Measurements from ENCODE around the gene GAB1. TPM values are rescaled to one million over a fixed set of nuclear protein-coding genes. Genes with fewer than 3 reads are reported as not detected.

GAB1 gene
- total RNA-seq, 1 experiment from 2014 or later, result 15.3 TPM

DNA sequence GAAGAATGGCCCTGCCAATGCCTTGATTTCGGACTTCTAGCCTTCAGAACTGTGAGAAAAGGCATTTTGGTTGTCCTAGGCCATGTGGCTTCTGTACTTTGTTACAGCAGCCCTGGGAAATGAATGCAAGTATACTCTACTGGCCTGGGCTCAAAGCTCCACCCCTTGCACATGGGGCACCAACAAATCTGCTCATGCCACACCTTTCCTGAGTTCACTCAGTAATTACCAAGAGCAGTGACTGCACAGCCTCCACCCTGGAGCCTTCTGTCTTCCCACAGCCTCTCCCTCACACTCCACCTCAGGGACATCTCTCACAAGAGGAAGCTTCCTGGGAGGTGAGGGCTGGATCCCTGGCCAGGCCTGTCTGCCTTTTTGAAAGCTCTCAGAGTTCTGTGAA, 29.1 kb upstream of the GAB1 start:
- no peak overlapping the region for H2BK20ac ChIP-seq (ENCODE audit: low read depth, low read length, poor library complexity, severe bottlenecking)
- H3K4me1 ChIP-seq (ENCODE audit: insufficient read depth, low read length), result no peaks in the 10 kb centered on the region; the same call in 1 of the 2 replicates
- no peak overlapping the region for H4K5ac ChIP-seq (ENCODE audit: insufficient read length, low read depth, low read length)
- no peak overlapping the region for H3K4me2 ChIP-seq (ENCODE audit: insufficient read depth, insufficient read length, low read length)
- H3T11ph ChIP-seq (ENCODE audit: low read length), result no peak overlapping the region
- no peaks in the 10 kb centered on the region for H4K20me1 ChIP-seq (ENCODE audit: control insufficient read depth, insufficient read depth, insufficient read length)
- H3K27me3 Mint-ChIP-seq (ENCODE audit: low read depth), result no peaks in the 10 kb centered on the region
- H2BK5ac ChIP-seq (ENCODE audit: insufficient read length, low read length), result no peak overlapping the region
- no peak overlapping the region for H3K27ac Mint-ChIP-seq
- H3K9me3 ChIP-seq (ENCODE audit: control insufficient read depth, low read depth, low read length), result no peaks in the 10 kb centered on the region
- no peaks in the 10 kb centered on the region for H3K36me3 Mint-ChIP-seq (ENCODE audit: insufficient read depth in 1 of 3, low read depth in 3 of 3)
- no peak overlapping the region for H3K14ac ChIP-seq (ENCODE audit: insufficient read depth, low read length)
- no peak overlapping the region for H3K9ac ChIP-seq (ENCODE audit: extremely low read depth, insufficient read length, low read length)
- H3K56ac ChIP-seq (ENCODE audit: insufficient read length, low read depth, low read length), result no peak overlapping the region
- H3K4ac ChIP-seq (ENCODE audit: low read depth, low read length), result no peak overlapping the region
- no peak overlapping the region for H3K27ac ChIP-seq (ENCODE audit: insufficient read length, low read depth, low read length)
- H2AK5ac ChIP-seq (ENCODE audit: insufficient read length, low read length), result no peak overlapping the region
- no peak overlapping the region for H3K23ac ChIP-seq (ENCODE audit: insufficient read length, low read depth, low read length)
- no peak for DNase-seq
- H3K4me1 Mint-ChIP-seq, result peaks cover 4% of the 10 kb centered on the region in 2 experiments
- H4K91ac ChIP-seq (ENCODE audit: insufficient read length, low read depth, low read length), result no peak overlapping the region
- H3K27me3 ChIP-seq (ENCODE audit: insufficient read depth, low read length), result no peaks in the 10 kb centered on the region
- H3K4me3 Mint-ChIP-seq, result no peak overlapping the region
- H3K18ac ChIP-seq (ENCODE audit: insufficient read length, low read depth, low read length), result no peak overlapping the region
- no CpG with 5 or more reads among the region's 1 CpG for WGBS (ENCODE audit: extremely low coverage, insufficient read length, low lambda C conversion rate)
- H3K9me3 Mint-ChIP-seq, result no peaks in the 10 kb centered on the region
- TF ChIP-seq, protein P1, sequence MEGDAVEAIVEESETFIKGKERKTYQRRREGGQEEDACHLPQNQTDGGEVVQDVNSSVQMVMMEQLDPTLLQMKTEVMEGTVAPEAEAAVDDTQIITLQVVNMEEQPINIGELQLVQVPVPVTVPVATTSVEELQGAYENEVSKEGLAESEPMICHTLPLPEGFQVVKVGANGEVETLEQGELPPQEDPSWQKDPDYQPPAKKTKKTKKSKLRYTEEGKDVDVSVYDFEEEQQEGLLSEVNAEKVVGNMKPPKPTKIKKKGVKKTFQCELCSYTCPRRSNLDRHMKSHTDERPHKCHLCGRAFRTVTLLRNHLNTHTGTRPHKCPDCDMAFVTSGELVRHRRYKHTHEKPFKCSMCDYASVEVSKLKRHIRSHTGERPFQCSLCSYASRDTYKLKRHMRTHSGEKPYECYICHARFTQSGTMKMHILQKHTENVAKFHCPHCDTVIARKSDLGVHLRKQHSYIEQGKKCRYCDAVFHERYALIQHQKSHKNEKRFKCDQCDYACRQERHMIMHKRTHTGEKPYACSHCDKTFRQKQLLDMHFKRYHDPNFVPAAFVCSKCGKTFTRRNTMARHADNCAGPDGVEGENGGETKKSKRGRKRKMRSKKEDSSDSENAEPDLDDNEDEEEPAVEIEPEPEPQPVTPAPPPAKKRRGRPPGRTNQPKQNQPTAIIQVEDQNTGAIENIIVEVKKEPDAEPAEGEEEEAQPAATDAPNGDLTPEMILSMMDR (conservative IDR thresholded peaks at IDR 0.05), result no peak
- H3K79me2 ChIP-seq (ENCODE audit: insufficient read depth, low read length), result no peaks in the 10 kb centered on the region
- no peaks in the 10 kb centered on the region for H3K79me1 ChIP-seq (ENCODE audit: insufficient read depth, low read depth, low read length, poor library complexity, severe bottlenecking)
- no peak overlapping the region for H4K8ac ChIP-seq (replicated peaks; ENCODE audit: insufficient read length, low read depth, low read length)
- no peak overlapping the region for H2AFZ ChIP-seq (ENCODE audit: low read length)
- H3K23me2 ChIP-seq (ENCODE audit: insufficient read length, low read depth, low read length, poor library complexity, severe bottlenecking), result no peaks in the 10 kb centered on the region
- H2BK12ac ChIP-seq (ENCODE audit: insufficient read length, low read depth, low read length), result no peak overlapping the region
- H2BK120ac ChIP-seq (ENCODE audit: low read depth, low read length, poor library complexity, severe bottlenecking), result no peak overlapping the region
- H2BK15ac ChIP-seq (ENCODE audit: low read depth, low read length), result no peak overlapping the region
